Mucosa of descending colon (tissue), 3 donors: ENCODE data around the gene ENTREP1. TPM values are rescaled to one million over a fixed set of nuclear protein-coding genes. Genes with fewer than 3 reads are reported as not detected.
A peak's percentile ranks its signal among the peaks of the same experiment; 100 is the strongest.

Source experiments
- ATAC-seq: fragments of 200-7000 bp; cut with Tn5 transposase; one replicate; pipeline ENCODE4 v1.9.1; 2020; ENCODE audit warnings: mild to moderate bottlenecking, moderate library complexity
- DNase-seq, 3 donors: peaks; one replicate each; pipeline ENCODE4 v3.0.0-alpha.2; 2020
- H3K36me3 ChIP-seq: fragments of 200-600 bp; one replicate; pipeline ENCODE4 v1.8.0; 2021; ENCODE audit warnings: low read depth, mild to moderate bottlenecking
- H3K4me1 ChIP-seq: fragments of 200-600 bp; one replicate; pipeline ENCODE4 v1.8.0; 2021; ENCODE audit warnings: low read depth, mild to moderate bottlenecking
- H3K4me3 ChIP-seq: fragments of 200-600 bp; one replicate; pipeline ENCODE4 v1.8.0; 2021; ENCODE audit warnings: mild to moderate bottlenecking
- H3K9me3 ChIP-seq: fragments of 200-600 bp; one replicate; pipeline ENCODE4 v1.8.0; 2021; ENCODE audit warnings: mild to moderate bottlenecking
- CTCF ChIP-seq: fragments of 200-600 bp; IDR thresholded peaks from one replicate; pipeline ENCODE4 v1.8.0; 2022; ENCODE audit warnings: antibody characterized with exemption, mild to moderate bottlenecking
- intact Hi-C, 2 donors: fragments of 100-400 bp; cut with DNase I in 1 of 2; cut with micrococcal nuclease in 1 of 2; formaldehyde crosslinking; loops; one replicate each; pipeline versions ENCODE4 v1.11.0 to v1.11.1; 2022; cut with DNase I, micrococcal nuclease
- total RNA-seq, 3 donors: library from RNA; stranded (reverse); fragmentation: NEBNext Ultra II Directional in 2 of 3; extraction: Animal tissue kit (Norgen Biotek cat#: 25700) in 2 of 3; gene quantifications; one replicate each; pipeline versions ENCODE4 v1.2.1 to v1.2.4, GENCODE V29; 2021 to 2023
- donor health status: DM: no; HTN: no; CAD: no; lungs with moderate emphysema.
- donor health status: DM: no; HTN: no; CAD: no.
- donor health status: DM: no; HTN: yes; CAD: no.

ENTREP1 gene
- total RNA-seq, 3 donors from 2014 or later = 1.3 to 4.1 (median 3.4) TPM

DNA sequence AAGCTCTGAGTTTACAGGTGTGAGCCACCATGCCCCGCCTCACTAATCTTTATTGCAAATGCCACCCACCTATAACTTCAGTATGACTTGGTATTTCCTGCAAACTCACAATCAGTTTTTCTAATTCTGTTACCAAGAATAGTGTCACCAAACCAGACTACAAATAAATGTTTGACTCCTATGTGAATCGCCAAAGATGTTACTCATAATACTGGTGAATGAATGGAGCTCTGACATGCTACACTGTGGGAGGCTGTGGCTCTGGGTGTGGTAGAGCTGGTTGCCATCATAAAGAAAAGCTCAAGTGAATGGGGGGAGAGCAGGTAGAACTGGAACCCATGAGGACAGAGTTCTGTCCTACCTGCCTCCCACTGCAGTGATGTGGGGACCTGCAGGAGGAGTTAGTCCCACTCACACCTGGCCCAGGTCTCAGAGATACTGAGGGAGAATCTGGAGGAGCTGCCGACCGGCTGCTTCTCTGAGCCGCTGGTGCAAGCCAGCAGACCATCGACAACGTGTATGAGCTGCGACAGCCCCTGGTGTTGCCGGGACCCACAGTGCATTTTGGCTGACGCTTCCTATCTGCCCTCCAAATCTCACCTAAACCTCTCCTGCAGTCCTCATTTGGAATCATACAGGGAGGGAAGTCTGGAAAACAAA, 95.7 kb downstream of the ENTREP1 start:
- intact Hi-C loops = loop anchor here (5.0 kb wide), 1 partner anchor 127 kb away; no protein-coding TSS in a partner anchor
- TF ChIP-seq CTCF = no peak
- no peaks in the 10 kb centered on the region for H3K4me1 ChIP-seq
- H3K36me3 ChIP-seq = no peaks in the 10 kb centered on the region
- no peaks in the 10 kb centered on the region for H3K9me3 ChIP-seq
- no peak for DNase-seq
- H3K4me3 ChIP-seq = no peak overlapping the region
- no peak for ATAC-seq

GRCh38 chr9:69421908-69422801, 97.1 kb downstream of the ENTREP1 start:
- Histone ChIP-seq H3K9me3 (no peaks in the 10 kb centered on the region), H3K36me3 (no peaks in the 10 kb centered on the region)
- TF ChIP-seq CTCF = peak; percentile 43

DNA sequence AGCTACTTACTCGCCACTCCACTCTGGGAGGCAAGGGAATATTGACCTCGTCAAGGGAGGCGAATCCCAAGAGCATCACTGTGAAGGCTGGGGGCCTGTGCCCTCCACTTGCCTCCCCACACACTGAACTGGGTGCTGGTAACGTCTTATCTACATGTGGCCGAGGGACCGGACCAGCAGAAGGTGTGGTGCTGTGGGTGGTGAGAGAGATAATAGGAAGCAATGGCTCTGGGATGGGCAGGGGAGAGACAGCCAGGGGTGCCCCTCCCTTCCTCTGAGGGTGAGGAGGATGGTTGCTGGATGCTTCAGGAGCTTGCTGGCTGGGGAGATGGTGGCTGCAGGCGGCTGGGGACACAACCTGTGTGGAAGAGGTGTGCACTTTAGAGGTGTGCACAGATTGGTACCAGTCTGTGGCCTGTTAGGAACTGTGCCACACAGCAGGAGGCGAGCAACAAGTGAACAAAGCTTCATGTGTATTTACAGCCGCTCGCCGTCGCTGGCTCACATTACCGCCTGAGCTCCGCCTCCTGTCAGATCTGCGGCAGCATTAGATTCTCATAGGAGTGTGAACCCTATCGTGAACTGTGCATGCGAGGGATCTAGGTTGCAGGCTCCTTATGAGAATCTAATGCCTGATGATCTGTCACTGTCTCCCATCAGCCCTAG, 100.3 kb downstream of the ENTREP1 start:
- no peaks in the 10 kb centered on the region for H3K4me1 ChIP-seq
- DNase-seq = no peak
- H3K9me3 ChIP-seq = no peaks in the 10 kb centered on the region
- H3K4me3 ChIP-seq = no peak overlapping the region
- no peaks in the 10 kb centered on the region for H3K36me3 ChIP-seq
- ATAC-seq = no peak
- TF ChIP-seq CTCF = no peak
- intact Hi-C loops = no loop called here

More at GRCh38 chr9:69421908-69422801, 97.1 kb downstream of the ENTREP1 start:
- intact Hi-C loops = loop anchor here (5.0 kb wide), 1 partner anchor 125 kb away; no protein-coding TSS in a partner anchor
- H3K4me1 ChIP-seq = no peaks in the 10 kb centered on the region
- H3K4me3 ChIP-seq = no peak overlapping the region
- ATAC-seq = peak; percentile 90
- DNase-seq = peak in 2 of 3 donors; percentile 45 to 59

GRCh38 chr9:69427286-69427685, 102.3 kb downstream of the ENTREP1 start:
- DNase-seq (no peak), ATAC-seq (no peak)
- intact Hi-C loops = no loop called here
- Histone ChIP-seq H3K36me3 (no peaks in the 10 kb centered on the region), H3K9me3 (no peaks in the 10 kb centered on the region), H3K4me1 (no peaks in the 10 kb centered on the region), H3K4me3 (no peak overlapping the region)
- no peak for TF ChIP-seq CTCF

DNA sequence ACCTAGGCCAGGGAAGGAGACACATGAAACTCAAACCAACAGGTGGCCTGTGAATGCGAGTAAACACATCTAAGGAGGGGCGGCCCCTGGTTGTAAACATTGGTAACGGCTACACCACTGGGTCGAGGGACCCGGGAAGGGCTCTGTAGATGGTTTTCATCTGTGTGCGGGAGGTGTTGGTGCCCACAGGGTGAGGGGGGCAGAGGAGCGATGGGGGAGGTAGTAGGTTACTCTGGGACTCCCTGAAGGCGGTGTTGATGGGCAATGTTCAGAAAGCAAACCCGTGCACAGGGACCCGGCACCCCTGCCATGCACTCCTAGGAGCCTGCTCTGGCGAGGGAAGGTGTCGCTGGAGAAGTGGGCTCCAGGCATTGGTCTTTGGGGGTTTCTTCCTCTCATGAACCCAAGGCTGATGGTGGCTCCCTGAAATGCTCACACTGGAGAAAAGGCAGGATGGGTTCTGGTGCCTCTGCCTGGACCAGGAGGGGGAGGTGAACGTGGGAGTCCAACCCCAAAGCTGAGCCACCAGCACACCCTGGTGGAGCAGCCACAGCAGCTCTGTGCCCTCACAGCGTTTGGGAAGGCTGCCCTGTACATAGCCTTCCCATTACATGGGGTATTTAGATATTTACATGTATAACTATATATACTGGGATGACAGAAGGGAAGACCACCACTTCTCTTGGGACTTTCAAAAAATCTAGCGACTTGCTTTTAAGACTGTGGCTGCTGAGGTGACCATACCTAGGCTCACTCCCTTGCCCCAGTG, 103.2 kb downstream of the ENTREP1 start:
- no peaks in the 10 kb centered on the region for H3K36me3 ChIP-seq
- no peak for TF ChIP-seq CTCF
- no peaks in the 10 kb centered on the region for H3K4me1 ChIP-seq
- intact Hi-C loops = no loop called here
- DNase-seq (no peak), ATAC-seq (no peak)
- H3K4me3 ChIP-seq = no peak overlapping the region
- H3K9me3 ChIP-seq = no peaks in the 10 kb centered on the region
